GM23248 (cell line): Measurements from ENCODE around the gene SPPL2B.

Source experiments
- EZH2 ChIP-seq: fragments of 200-600 bp; sonication (generic); IDR thresholded peaks from 2 replicates; pipeline ENCODE4 v1.6.1; 2018; ENCODE audit warnings: antibody characterized with exemption, mild to moderate bottlenecking; ENCODE audit not compliant: insufficient read depth, poor library complexity, severe bottlenecking
- EZH2phosphoT487 ChIP-seq: fragments of 200-600 bp; sonication (generic); IDR thresholded peaks from 2 replicates; pipeline ENCODE4 v1.6.1; 2018; ENCODE audit warnings: antibody characterized with exemption, moderate library complexity, mild to moderate bottlenecking, low read depth; ENCODE audit not compliant: insufficient read depth

GRCh38 chr19:2305452-2306280 lies 22.8 kb upstream of the SPPL2B start:
- TF ChIP-seq EZH2 (no peak), EZH2phosphoT487 (no peak)
